ENCODE results near the gene PRR23E.

GRCh38 chr3:127143172-127143571 lies 49.8 kb upstream of the PRR23E start:
- TF ChIP-seq CTCF (IDR thresholded peaks at IDR 0.05) = no peak
- no peak for TF ChIP-seq POLR2A (IDR thresholded peaks at IDR 0.05)
